DOHH2 (cell line): ENCODE results near the gene MELTF.

Experiments
- H3F3A ChIP-seq: fragments of 200-600 bp; sonication (generic), shearing (Covaris generic); 2 replicates; pipeline ENCODE4 v1.6.0; 2016; ENCODE audit warnings: antibody characterized with exemption, mild to moderate bottlenecking; ENCODE audit not compliant: control insufficient read depth, insufficient read depth
- H3K27ac ChIP-seq: fragments of 200-600 bp; sonication (generic); 2 replicates; pipeline ENCODE4 v1.5.1; 2014; ENCODE audit warnings: low read depth, mild to moderate bottlenecking, low read length, moderate library complexity
- H3K27me3 ChIP-seq: fragments of 200-600 bp; sonication (generic); 2 replicates; pipeline ENCODE4 v1.6.1; 2014; ENCODE audit warnings: mild to moderate bottlenecking, low read length, mixed read lengths; ENCODE audit not compliant: control insufficient read depth
- H3K36me3 ChIP-seq: fragments of 200-600 bp; sonication (generic); 2 replicates; pipeline ENCODE4 v1.6.1; 2014; ENCODE audit warnings: mild to moderate bottlenecking, low read length, moderate library complexity, mixed read lengths; ENCODE audit not compliant: control insufficient read depth
- H3K4me1 ChIP-seq: fragments of 200-600 bp; sonication (generic); 2 replicates; pipeline ENCODE4 v1.6.1; 2014; ENCODE audit warnings: mild to moderate bottlenecking, low read length, mixed read lengths; ENCODE audit not compliant: control insufficient read depth
- H3K4me2 ChIP-seq: fragments of 200-600 bp; sonication (generic); 2 replicates; pipeline ENCODE4 v1.6.0; 2014; ENCODE audit warnings: mild to moderate bottlenecking, low read length, moderate library complexity
- H3K4me3 ChIP-seq: fragments of 200-600 bp; sonication (generic); 2 replicates; pipeline ENCODE4 v1.5.1; 2014; ENCODE audit warnings: mild to moderate bottlenecking, low read length, mixed read lengths
- H3K79me2 ChIP-seq: fragments of 200-600 bp; sonication (generic); 2 replicates; pipeline ENCODE4 v1.6.1; 2014; ENCODE audit warnings: mild to moderate bottlenecking, low read length, mixed read lengths; ENCODE audit not compliant: control insufficient read depth
- H3K9me2 ChIP-seq: fragments of 200-600 bp; sonication (generic); replicated peaks from 2 replicates; pipeline ENCODE4 v1.6.1; 2014; ENCODE audit warnings: mild to moderate bottlenecking, low read length, mixed read lengths; ENCODE audit not compliant: control insufficient read depth
- H3K9me3 ChIP-seq: fragments of 200-600 bp; sonication (generic); 2 replicates; pipeline ENCODE4 v1.6.1; 2014; ENCODE audit warnings: antibody characterized with exemption, low read length, mixed read lengths; ENCODE audit not compliant: control insufficient read depth, insufficient read depth
- H4K20me1 ChIP-seq: fragments of 200-600 bp; sonication (generic); 2 replicates; pipeline ENCODE4 v1.6.0; 2014; ENCODE audit warnings: low read depth, mild to moderate bottlenecking, antibody characterized with exemption, low read length, moderate library complexity; ENCODE audit not compliant: control insufficient read depth, insufficient read depth
- EZH2phosphoT487 ChIP-seq: fragments of 200-600 bp; sonication (generic); IDR thresholded peaks from 2 replicates; pipeline ENCODE4 v1.6.1; 2017; ENCODE audit warnings: borderline replicate concordance, mild to moderate bottlenecking, antibody characterized with exemption, low read length, moderate library complexity, mixed read lengths
- TF ChIP-seq, protein P1 (sequence below): fragments of 200-600 bp; sonication (generic); IDR thresholded peaks from one replicate; pipeline ENCODE4 v1.5.1; 2014; ENCODE audit warnings: antibody characterized with exemption, mild to moderate bottlenecking, low read depth, low read length; ENCODE audit not compliant: poor library complexity, severe bottlenecking

The MELTF gene

DNA sequence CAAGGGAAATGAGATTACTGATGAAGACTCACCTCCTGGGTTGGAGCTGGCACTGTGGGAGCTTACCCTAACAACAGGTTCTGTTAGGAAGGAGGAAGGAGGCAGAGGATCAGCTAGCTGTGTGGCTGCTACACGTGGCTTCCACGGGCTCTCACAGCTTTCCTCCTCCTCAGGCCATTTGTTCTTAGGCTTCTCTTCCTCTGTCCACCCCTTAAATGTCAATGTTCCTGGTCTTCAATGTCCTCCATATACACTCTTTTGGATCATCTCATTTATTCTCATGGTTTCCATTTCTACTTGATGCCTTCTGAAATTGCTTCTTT is 66.0 kb downstream of the MELTF start:
- Histone ChIP-seq H4K20me1 (no peaks in the 10 kb centered on the region), H3K9me2 (no peaks in the 10 kb centered on the region), H3K4me3 (no peak overlapping the region), H3K79me2 (no peaks in the 10 kb centered on the region), H3K9me3 (no peaks in the 10 kb centered on the region), H3K27me3 (peaks cover 7% of the 10 kb centered on the region; the same call in 1 of the 2 replicates), H3K36me3 (no peaks in the 10 kb centered on the region), H3F3A (no peaks in the 10 kb centered on the region), H3K4me1 (peaks cover 16% of the 10 kb centered on the region), H3K27ac (no peak overlapping the region), H3K4me2 (no peak overlapping the region)
- TF ChIP-seq, protein P1, sequence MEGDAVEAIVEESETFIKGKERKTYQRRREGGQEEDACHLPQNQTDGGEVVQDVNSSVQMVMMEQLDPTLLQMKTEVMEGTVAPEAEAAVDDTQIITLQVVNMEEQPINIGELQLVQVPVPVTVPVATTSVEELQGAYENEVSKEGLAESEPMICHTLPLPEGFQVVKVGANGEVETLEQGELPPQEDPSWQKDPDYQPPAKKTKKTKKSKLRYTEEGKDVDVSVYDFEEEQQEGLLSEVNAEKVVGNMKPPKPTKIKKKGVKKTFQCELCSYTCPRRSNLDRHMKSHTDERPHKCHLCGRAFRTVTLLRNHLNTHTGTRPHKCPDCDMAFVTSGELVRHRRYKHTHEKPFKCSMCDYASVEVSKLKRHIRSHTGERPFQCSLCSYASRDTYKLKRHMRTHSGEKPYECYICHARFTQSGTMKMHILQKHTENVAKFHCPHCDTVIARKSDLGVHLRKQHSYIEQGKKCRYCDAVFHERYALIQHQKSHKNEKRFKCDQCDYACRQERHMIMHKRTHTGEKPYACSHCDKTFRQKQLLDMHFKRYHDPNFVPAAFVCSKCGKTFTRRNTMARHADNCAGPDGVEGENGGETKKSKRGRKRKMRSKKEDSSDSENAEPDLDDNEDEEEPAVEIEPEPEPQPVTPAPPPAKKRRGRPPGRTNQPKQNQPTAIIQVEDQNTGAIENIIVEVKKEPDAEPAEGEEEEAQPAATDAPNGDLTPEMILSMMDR, result no peak
- no peak for TF ChIP-seq EZH2phosphoT487

DNA sequence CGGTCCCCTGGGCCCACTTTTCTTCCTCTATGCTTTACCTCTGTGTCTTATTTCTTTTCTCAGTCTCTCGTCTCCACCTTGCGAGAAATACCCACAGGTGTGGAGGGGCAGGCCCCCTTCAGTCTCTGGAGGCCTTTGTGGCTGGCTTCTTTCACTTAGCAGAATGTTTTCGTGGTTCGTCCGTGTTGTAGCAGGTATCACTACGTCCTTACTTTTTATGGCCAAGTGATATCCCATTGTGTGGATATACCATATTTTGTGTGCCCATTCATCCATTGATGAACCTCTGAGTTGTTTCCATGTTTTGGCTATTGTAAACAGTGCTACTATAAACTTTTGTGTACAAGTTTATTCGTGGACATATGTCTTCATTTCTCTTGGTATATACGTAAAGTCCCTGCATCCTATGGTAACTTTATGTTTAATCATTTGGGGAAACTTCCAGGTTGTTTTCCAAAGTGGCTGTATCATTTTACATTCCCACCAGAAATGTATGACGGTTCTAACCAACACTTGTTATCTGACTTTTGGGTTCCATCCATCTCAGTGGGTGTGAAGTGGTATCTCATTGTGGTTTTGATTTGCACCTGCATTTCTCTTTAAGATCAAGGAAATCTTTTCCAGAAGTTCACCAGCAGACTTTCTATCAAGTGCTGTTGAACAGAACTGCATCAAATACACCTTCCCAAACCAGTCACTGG is 66.5 kb downstream of the MELTF start:
- H3K4me3 ChIP-seq, result no peak overlapping the region
- no peaks in the 10 kb centered on the region for H3K9me2 ChIP-seq
- TF ChIP-seq EZH2phosphoT487, result no peak
- TF ChIP-seq, protein P1, result no peak
- no peaks in the 10 kb centered on the region for H3F3A ChIP-seq
- H3K36me3 ChIP-seq, result no peaks in the 10 kb centered on the region
- peaks cover 2% of the 10 kb centered on the region; the same call in 1 of the 2 replicates for H3K27me3 ChIP-seq
- peaks cover 12% of the 10 kb centered on the region for H3K4me1 ChIP-seq
- H4K20me1 ChIP-seq, result no peaks in the 10 kb centered on the region
- no peak overlapping the region for H3K27ac ChIP-seq
- no peaks in the 10 kb centered on the region for H3K79me2 ChIP-seq
- H3K9me3 ChIP-seq, result no peaks in the 10 kb centered on the region
- no peak overlapping the region for H3K4me2 ChIP-seq

DNA sequence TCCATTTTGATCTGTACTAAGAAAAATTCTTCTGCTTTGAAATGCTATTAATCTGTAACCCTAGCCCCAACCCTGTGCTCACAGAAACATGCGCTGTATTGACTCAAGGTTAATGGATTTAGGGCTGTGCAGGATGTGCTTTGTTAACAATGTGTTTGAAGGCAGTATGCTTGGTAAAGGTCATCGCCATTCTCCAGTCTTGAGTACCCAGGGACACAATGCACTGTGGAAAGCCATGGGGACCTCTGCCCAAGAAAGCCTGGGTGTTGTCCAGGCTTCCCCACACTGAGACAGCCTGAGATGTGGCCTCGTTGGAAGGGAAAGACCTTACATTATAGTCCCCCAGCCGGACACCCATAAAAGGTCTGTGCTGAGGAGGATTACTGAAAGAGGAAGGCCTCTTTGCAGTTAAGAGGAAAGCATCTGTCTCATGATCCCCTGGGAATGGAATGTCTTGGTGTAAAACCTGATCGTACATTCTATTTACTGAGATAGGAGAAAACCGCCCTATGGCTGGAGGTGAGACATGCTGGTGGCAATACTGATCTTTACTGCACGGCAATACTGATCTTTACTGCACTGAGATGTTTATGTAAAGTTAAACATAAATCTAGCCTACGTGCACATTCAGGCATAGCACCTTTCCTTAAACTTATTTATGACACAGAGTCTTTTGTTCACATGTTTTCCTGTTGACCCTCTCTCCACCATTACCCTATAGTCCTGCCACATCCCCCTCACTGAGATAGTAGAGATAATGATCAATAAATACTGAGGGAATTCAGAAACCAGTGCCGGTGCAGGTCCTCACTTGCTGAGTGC is 67.3 kb downstream of the MELTF start:
- Histone ChIP-seq H3K4me1 (peaks cover 11% of the 10 kb centered on the region), H3K27me3 (no peaks in the 10 kb centered on the region), H3K27ac (no peak overlapping the region), H3K9me3 (no peaks in the 10 kb centered on the region), H3K36me3 (no peaks in the 10 kb centered on the region), H3K4me3 (no peak overlapping the region), H4K20me1 (no peaks in the 10 kb centered on the region), H3K79me2 (no peaks in the 10 kb centered on the region), H3K4me2 (no peak overlapping the region), H3K9me2 (no peaks in the 10 kb centered on the region), H3F3A (no peaks in the 10 kb centered on the region)
- TF ChIP-seq EZH2phosphoT487, result no peak
- TF ChIP-seq, protein P1, result no peak
